ENCODE results near the gene PAN2. TPM values are rescaled to one million over a fixed set of nuclear protein-coding genes. Genes with fewer than 3 reads are reported as not detected.

PAN2 gene
- total RNA-seq, 1 donor from 2014 or later = 15.4 TPM

DNA sequence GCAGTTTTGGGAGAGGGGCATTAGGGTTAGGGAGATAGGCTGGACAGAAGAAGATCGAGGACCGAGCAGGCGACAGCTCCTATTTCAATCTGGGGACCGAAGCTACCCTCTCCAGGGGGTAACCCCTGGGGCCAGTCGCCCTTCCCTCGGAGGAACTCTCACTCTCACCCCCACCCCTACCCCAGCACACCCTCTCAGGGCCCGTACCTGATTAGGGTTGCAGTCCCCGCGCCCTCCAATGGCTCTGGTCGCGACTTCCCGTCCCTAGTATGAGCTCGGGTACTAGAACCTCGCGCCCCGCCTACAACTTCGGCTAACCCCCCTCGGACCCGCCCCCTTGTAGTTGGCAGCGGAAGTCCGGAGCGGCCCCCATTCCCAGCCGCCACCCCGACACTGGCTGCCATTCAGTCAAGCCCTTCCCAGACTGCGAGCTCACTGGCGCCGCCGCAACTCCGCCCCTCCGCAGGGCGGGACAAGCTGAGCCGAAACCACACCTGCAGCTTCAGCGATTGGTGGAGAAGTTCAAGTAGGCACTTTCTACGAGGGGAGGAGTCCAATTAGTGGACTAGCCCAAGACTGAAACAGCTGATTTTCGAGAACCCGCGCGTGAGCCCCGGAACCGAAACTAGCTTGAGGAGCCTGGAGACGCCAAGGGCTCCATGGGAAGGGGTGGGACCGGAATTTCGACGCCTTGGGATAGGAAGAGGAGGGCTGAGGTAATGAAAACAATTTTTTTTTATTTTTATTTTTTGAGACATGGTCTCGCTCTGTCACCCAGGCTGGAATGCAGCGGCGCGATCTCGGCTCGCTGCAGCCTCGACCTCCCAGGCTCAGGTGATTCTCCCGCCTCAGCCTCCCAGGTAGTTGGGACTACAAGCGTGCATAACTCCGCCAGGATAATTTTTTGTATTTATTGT lies 26.3 kb upstream of the PAN2 start, which contains the start of gene STAT2:
Gene STAT2, minus strand, starts transcription at position 257 of the 917 bp plus-strand sequence. CDS start 3,536 bp downstream, outside the sequence.
- Mint-ChIP-seq H3K27me3 (ENCODE audit: low read depth, unreplicated experiment) (no peaks in the 10 kb centered on the region), H3K4me1 (ENCODE audit: low read depth, unreplicated experiment) (peaks cover 8% of the 10 kb centered on the region), H3K9me3 (ENCODE audit: unreplicated experiment) (no peaks in the 10 kb centered on the region), H3K27ac (ENCODE audit: unreplicated experiment) (peak within 1 kb of the TSS; percentile 97), H3K36me3 (ENCODE audit: low read depth, unreplicated experiment) (peaks cover 3% of the 10 kb centered on the region), H3K4me3 (ENCODE audit: unreplicated experiment) (peak within 1 kb of the TSS; percentile 95)
- Histone ChIP-seq H3K4me3 (ENCODE audit: insufficient read depth, low read depth, low read length) (peak within 1 kb of the TSS; percentile 79), H3K36me3 (ENCODE audit: insufficient read depth, low read length) (peaks cover 9% of the 10 kb centered on the region), H3K4me1 (ENCODE audit: insufficient read depth, low read length) (peaks cover 11% of the 10 kb centered on the region), H3K79me2 (ENCODE audit: insufficient read depth, low read length) (peaks cover 41% of the 10 kb centered on the region), H3K9ac (ENCODE audit: low read length) (peak within 1 kb of the TSS; percentile 89), H3K4me2 (ENCODE audit: low read length) (peak within 1 kb of the TSS; percentile 90), H2AFZ (ENCODE audit: low read depth, low read length) (peak within 1 kb of the TSS; percentile 69), H3K9me3 (ENCODE audit: insufficient read depth, low read depth, low read length) (no peaks in the 10 kb centered on the region), H3K27me3 (ENCODE audit: insufficient read depth, low read length) (no peaks in the 10 kb centered on the region), H4K20me1 (ENCODE audit: insufficient read depth, low read length) (peaks cover 11% of the 10 kb centered on the region), H3K27ac (ENCODE audit: low read depth, low read length) (peak within 1 kb of the TSS; percentile 81)
- DNase-seq (ENCODE audit: low read depth) (peak; percentile 100), FAIRE-seq (peak; percentile 39)
- TF ChIP-seq, protein P1, sequence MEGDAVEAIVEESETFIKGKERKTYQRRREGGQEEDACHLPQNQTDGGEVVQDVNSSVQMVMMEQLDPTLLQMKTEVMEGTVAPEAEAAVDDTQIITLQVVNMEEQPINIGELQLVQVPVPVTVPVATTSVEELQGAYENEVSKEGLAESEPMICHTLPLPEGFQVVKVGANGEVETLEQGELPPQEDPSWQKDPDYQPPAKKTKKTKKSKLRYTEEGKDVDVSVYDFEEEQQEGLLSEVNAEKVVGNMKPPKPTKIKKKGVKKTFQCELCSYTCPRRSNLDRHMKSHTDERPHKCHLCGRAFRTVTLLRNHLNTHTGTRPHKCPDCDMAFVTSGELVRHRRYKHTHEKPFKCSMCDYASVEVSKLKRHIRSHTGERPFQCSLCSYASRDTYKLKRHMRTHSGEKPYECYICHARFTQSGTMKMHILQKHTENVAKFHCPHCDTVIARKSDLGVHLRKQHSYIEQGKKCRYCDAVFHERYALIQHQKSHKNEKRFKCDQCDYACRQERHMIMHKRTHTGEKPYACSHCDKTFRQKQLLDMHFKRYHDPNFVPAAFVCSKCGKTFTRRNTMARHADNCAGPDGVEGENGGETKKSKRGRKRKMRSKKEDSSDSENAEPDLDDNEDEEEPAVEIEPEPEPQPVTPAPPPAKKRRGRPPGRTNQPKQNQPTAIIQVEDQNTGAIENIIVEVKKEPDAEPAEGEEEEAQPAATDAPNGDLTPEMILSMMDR (IDR thresholded peaks at IDR 0.05; ENCODE audit: insufficient read depth, low read depth, low read length) = no peak
- no peak for TF ChIP-seq EZH2 (IDR thresholded peaks at IDR 0.05; ENCODE audit: insufficient read depth, low read length)

DNA sequence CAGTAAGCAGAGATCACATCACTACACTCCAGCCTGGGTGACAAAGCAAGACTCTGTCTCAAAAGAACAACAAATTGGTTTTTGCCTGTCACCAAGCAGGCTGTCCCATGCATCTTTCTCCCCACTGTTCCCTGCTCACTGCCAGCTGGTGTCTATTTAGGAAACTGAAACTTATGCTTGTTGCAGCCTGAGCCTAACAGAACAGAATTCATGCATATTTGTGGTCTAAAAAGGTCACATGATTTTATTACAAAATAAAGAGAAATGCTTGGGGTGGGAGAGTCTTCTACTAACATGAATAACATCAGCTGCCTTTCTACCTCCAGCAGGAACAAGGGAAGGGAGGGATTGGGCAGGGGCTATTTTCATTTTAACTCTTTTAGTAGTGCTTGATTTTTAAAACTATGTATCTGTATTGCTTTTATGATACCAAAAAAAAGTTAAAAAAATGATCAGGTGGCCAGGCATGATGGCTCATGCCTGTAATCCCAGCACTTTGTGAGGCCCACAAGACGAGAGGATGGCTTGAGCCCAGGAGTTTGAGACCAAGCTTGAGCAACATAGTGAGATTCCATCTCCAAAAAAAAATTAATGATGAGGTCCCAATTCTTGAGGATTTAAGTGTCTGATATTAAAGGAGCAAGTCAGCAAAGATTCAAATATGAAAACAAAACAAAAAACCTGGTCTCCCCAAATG lies 25.2 kb upstream of the PAN2 start:
- no peaks in the 10 kb centered on the region for H3K27me3 ChIP-seq (ENCODE audit: insufficient read depth, low read length)
- TF ChIP-seq EZH2 (IDR thresholded peaks at IDR 0.05; ENCODE audit: insufficient read depth, low read length) = no peak
- TF ChIP-seq, protein P1 (IDR thresholded peaks at IDR 0.05; ENCODE audit: insufficient read depth, low read depth, low read length) = no peak
- DNase-seq (ENCODE audit: low read depth) = peak; percentile 81
- H3K4me3 ChIP-seq (ENCODE audit: insufficient read depth, low read depth, low read length) = peak overlapping the region; percentile 79
- H3K9ac ChIP-seq (ENCODE audit: low read length) = peak overlapping the region; percentile 89
- peaks cover 15% of the 10 kb centered on the region for H4K20me1 ChIP-seq (ENCODE audit: insufficient read depth, low read length)
- H3K79me2 ChIP-seq (ENCODE audit: insufficient read depth, low read length) = peaks cover 41% of the 10 kb centered on the region
- peak overlapping the region; percentile 90 for H3K4me2 ChIP-seq (ENCODE audit: low read length)
- peak overlapping the region; percentile 81 for H3K27ac ChIP-seq (ENCODE audit: low read depth, low read length)
- peak overlapping the region; percentile 97 for H3K27ac Mint-ChIP-seq (ENCODE audit: unreplicated experiment)
- no peaks in the 10 kb centered on the region for H3K9me3 ChIP-seq (ENCODE audit: insufficient read depth, low read depth, low read length)
- no peaks in the 10 kb centered on the region for H3K27me3 Mint-ChIP-seq (ENCODE audit: low read depth, unreplicated experiment)
- peaks cover 7% of the 10 kb centered on the region for H3K36me3 Mint-ChIP-seq (ENCODE audit: low read depth, unreplicated experiment)
- H2AFZ ChIP-seq (ENCODE audit: low read depth, low read length) = no peak overlapping the region
- no peaks in the 10 kb centered on the region for H3K9me3 Mint-ChIP-seq (ENCODE audit: unreplicated experiment)
- H3K4me1 Mint-ChIP-seq (ENCODE audit: low read depth, unreplicated experiment) = peaks cover 8% of the 10 kb centered on the region
- peak; percentile 5 for FAIRE-seq
- peak overlapping the region; percentile 95 for H3K4me3 Mint-ChIP-seq (ENCODE audit: unreplicated experiment)
- peaks cover 11% of the 10 kb centered on the region for H3K4me1 ChIP-seq (ENCODE audit: insufficient read depth, low read length)
- peaks cover 20% of the 10 kb centered on the region for H3K36me3 ChIP-seq (ENCODE audit: insufficient read depth, low read length)
